Measurements from ENCODE around the gene ECHDC1.
A peak's percentile ranks its signal among the peaks of the same experiment; 100 is the strongest.

- TF ChIP-seq CTCF (IDR thresholded peaks at IDR 0.05) (peak; percentile 33 to 61 (median 60)), POLR2AphosphoS5 (IDR thresholded peaks at IDR 0.05; ENCODE audit: insufficient read depth in 1 of 2, low read depth in 1 of 2) (no peak), POLR2A (IDR thresholded peaks at IDR 0.05) (no peak)
These were observed 40.4 kb downstream of the ECHDC1 start for GRCh38 chr6:127302728-127303660.

All from vagina (tissue), 2 donors.